SU-DHL-6 (cell line): ENCODE measurements around the gene SCUBE1.

Experiments used
- H2AFZ ChIP-seq: fragments of 200-600 bp; sonication (generic); 2 replicates; pipeline ENCODE4 v1.6.1; 2014; ENCODE audit warnings: low read depth, mild to moderate bottlenecking, moderate library complexity, mixed read lengths, antibody characterized with exemption, low read length; ENCODE audit not compliant: severe bottlenecking
- H3F3A ChIP-seq: fragments of 200-600 bp; shearing (Covaris generic); 2 replicates; pipeline ENCODE4 v1.6.0; 2016; ENCODE audit warnings: antibody characterized with exemption, mild to moderate bottlenecking; ENCODE audit not compliant: insufficient read depth
- H3K27ac ChIP-seq: fragments of 200-600 bp; sonication (generic); 2 replicates; pipeline ENCODE4 v1.5.1; 2016; ENCODE audit warnings: low read depth, mild to moderate bottlenecking, low read length, moderate library complexity, mixed read lengths
- H3K27me3 ChIP-seq: fragments of 200-600 bp; sonication (generic), shearing (Covaris generic); 2 replicates; pipeline ENCODE4 v1.6.0; 2014; ENCODE audit warnings: mild to moderate bottlenecking, low read length
- H3K36me3 ChIP-seq: fragments of 200-600 bp; sonication (generic); 2 replicates; pipeline ENCODE4 v1.6.1; 2014; ENCODE audit warnings: mild to moderate bottlenecking, low read length, mixed read lengths
- H3K4me2 ChIP-seq: fragments of 300-600, 200-600 bp; shearing (Covaris generic), sonication (generic); 2 replicates; pipeline ENCODE4 v1.6.0; 2014; ENCODE audit warnings: low read length, low read depth, mild to moderate bottlenecking; ENCODE audit not compliant: poor library complexity, severe bottlenecking
- H3K4me3 ChIP-seq: fragments of 200-600 bp; sonication (generic); 2 replicates; pipeline ENCODE4 v1.5.1; 2014; ENCODE audit warnings: antibody characterized with exemption, low read length, mild to moderate bottlenecking, mixed read lengths; ENCODE audit not compliant: insufficient read depth, poor library complexity, severe bottlenecking
- H3K79me2 ChIP-seq: fragments of 200-600 bp; sonication (generic); 2 replicates; pipeline ENCODE4 v1.6.1; 2014; ENCODE audit warnings: mild to moderate bottlenecking, low read length, moderate library complexity; ENCODE audit not compliant: insufficient read depth
- H3K9ac ChIP-seq: fragments of 200-600 bp; sonication (generic); 2 replicates; pipeline ENCODE4 v1.7.0; 2014; ENCODE audit warnings: mild to moderate bottlenecking, low read length
- H3K9me2 ChIP-seq: fragments of 200-600 bp; sonication (generic); replicated peaks from 2 replicates; pipeline ENCODE4 v1.6.1; 2014; ENCODE audit warnings: low read length; ENCODE audit not compliant: insufficient read depth
- H3K9me3 ChIP-seq: fragments of 200-600 bp; sonication (generic); 2 replicates; pipeline ENCODE4 v1.6.1; 2014; ENCODE audit warnings: low read length, mixed read lengths; ENCODE audit not compliant: insufficient read depth
- H4K20me1 ChIP-seq: fragments of 200-600 bp; sonication (generic); 2 replicates; pipeline ENCODE4 v1.6.1; 2014; ENCODE audit warnings: low read depth, mild to moderate bottlenecking, antibody characterized with exemption, low read length, moderate library complexity, mixed read lengths
- EZH2phosphoT487 ChIP-seq: fragments of 200-600 bp; sonication (generic), shearing (Covaris generic); conservative IDR thresholded peaks from 2 replicates; pipeline ENCODE4 v1.6.1; 2018; ENCODE audit warnings: mild to moderate bottlenecking, antibody characterized with exemption, low read length, moderate library complexity, mixed read lengths
- TF ChIP-seq, protein P1 (sequence below): fragments of 200-600 bp; sonication (generic); IDR thresholded peaks from one replicate; pipeline ENCODE4 v1.5.1; 2017; ENCODE audit warnings: antibody characterized with exemption, mild to moderate bottlenecking, low read length, moderate library complexity; ENCODE audit not compliant: insufficient read depth, poor library complexity, severe bottlenecking

Gene SCUBE1

DNA sequence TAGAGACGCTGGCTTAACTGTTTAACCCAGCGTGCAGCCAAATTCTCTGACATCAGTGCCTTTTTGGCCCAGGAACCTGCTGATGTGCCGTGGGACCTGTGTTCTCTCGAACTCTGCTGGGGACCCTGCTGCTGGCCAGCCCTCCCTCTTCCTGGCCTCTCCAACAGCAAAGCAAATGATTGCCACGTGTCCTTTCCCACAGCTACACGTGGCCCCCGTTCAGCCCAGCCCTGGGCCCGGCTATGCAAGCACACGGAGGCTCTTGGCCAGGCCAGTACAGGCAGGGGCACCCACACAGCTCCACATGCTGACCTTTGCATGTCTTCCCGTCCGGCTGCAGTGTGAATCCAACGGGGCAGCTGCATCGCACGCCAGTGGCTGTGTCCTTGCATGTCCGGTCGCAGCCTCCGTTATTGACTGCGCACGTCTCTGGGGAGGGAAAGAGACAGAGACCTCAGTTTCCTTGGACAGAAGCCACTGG lies 104.6 kb downstream of the SCUBE1 start:
- Histone ChIP-seq H4K20me1 (no peaks in the 10 kb centered on the region), H3F3A (no peaks in the 10 kb centered on the region)
- TF ChIP-seq EZH2phosphoT487: no peak
- TF ChIP-seq, protein P1, sequence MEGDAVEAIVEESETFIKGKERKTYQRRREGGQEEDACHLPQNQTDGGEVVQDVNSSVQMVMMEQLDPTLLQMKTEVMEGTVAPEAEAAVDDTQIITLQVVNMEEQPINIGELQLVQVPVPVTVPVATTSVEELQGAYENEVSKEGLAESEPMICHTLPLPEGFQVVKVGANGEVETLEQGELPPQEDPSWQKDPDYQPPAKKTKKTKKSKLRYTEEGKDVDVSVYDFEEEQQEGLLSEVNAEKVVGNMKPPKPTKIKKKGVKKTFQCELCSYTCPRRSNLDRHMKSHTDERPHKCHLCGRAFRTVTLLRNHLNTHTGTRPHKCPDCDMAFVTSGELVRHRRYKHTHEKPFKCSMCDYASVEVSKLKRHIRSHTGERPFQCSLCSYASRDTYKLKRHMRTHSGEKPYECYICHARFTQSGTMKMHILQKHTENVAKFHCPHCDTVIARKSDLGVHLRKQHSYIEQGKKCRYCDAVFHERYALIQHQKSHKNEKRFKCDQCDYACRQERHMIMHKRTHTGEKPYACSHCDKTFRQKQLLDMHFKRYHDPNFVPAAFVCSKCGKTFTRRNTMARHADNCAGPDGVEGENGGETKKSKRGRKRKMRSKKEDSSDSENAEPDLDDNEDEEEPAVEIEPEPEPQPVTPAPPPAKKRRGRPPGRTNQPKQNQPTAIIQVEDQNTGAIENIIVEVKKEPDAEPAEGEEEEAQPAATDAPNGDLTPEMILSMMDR: no peak

DNA sequence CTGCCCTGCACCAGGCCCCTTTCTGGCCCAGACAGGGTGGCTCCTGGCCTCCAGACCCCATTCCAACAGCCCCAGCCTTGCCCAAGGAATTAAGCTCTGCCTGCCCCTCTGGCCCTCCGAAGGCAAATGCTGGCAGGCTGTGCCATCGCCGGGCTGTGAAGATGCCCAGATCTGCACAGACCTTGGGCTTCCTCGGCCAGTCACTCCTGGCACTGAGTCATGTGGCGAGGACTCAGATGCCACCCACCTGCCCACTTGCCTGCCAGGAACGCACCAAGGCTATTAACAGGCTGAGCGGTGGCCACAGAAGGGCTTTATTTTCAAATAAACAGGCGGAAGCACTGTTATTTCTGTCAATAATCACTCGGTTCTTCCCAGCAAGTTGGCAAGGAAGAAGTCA lies 105.9 kb downstream of the SCUBE1 start:
- H3K79me2 ChIP-seq: no peaks in the 10 kb centered on the region
- H3K27me3 ChIP-seq: no peaks in the 10 kb centered on the region
- H3K27ac ChIP-seq: no peak overlapping the region
- H2AFZ ChIP-seq: no peak overlapping the region
- no peaks in the 10 kb centered on the region for H3K36me3 ChIP-seq
- no peak overlapping the region for H3K9ac ChIP-seq
- no peaks in the 10 kb centered on the region for H3F3A ChIP-seq
- no peaks in the 10 kb centered on the region for H3K9me3 ChIP-seq
- no peaks in the 10 kb centered on the region for H3K9me2 ChIP-seq
- H4K20me1 ChIP-seq: no peaks in the 10 kb centered on the region
- no peak overlapping the region for H3K4me2 ChIP-seq
- no peak overlapping the region for H3K4me3 ChIP-seq
- TF ChIP-seq, protein P1: no peak
- no peak for TF ChIP-seq EZH2phosphoT487

More for the DNA sequence above, 104.6 kb downstream of the SCUBE1 start:
- H3K4me2 ChIP-seq: no peak overlapping the region
- no peak overlapping the region for H3K4me3 ChIP-seq
- H2AFZ ChIP-seq: no peak overlapping the region
- H3K36me3 ChIP-seq: no peaks in the 10 kb centered on the region
- H3K9ac ChIP-seq: no peak overlapping the region
- no peaks in the 10 kb centered on the region for H3K27me3 ChIP-seq
- H3K9me3 ChIP-seq: no peaks in the 10 kb centered on the region
- no peaks in the 10 kb centered on the region for H3K9me2 ChIP-seq
- no peaks in the 10 kb centered on the region for H3K79me2 ChIP-seq
- no peak overlapping the region for H3K27ac ChIP-seq

DNA sequence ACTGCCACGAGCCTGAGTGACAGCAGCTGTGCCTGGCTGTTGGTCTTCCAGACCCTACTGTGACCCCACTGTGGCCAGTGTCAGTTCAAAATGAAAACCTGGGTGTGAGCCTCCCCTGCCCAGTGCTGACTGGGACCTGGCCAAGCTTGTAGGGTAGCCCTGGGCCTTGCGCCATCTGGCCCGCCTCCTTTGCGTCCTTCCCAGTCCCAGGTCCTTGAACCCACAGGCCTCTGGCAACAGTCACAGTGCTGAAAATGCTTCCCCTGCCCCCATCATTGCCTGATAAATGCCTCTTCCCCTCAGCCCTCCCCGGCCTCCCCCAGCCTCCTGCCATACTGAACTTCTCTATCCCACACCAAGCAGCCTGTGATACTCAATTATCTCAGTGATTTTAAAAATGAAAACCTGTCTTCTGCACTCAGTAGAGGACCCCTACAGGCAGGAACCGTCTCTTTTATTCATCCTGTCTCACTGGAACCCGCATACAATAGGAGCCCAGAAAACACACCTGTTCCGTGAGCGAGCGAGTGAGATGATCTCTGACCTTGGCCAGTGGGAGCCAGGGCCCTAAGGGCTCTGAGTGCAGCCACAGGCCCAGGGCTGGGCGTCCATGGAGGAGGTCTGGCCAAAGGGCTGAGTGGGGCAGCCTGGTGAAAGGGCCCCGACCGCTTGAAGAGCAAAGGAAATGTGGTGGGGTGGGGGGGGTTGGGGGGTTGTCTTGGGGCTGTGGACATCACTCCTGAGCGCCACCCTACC lies 106.6 kb downstream of the SCUBE1 start:
- H3K9me3 ChIP-seq: no peaks in the 10 kb centered on the region
- no peaks in the 10 kb centered on the region for H3F3A ChIP-seq
- no peaks in the 10 kb centered on the region for H3K36me3 ChIP-seq
- no peak overlapping the region for H3K27ac ChIP-seq
- no peak overlapping the region for H2AFZ ChIP-seq
- H3K4me3 ChIP-seq: no peak overlapping the region
- no peaks in the 10 kb centered on the region for H3K79me2 ChIP-seq
- no peaks in the 10 kb centered on the region for H4K20me1 ChIP-seq
- no peaks in the 10 kb centered on the region for H3K27me3 ChIP-seq
- H3K9me2 ChIP-seq: no peaks in the 10 kb centered on the region
- no peak overlapping the region for H3K9ac ChIP-seq
- H3K4me2 ChIP-seq: no peak overlapping the region
- TF ChIP-seq, protein P1: no peak
- TF ChIP-seq EZH2phosphoT487: no peak
